Effector CD4-positive, alpha-beta T cell (primary cell): ENCODE results near the gene SMAD7.

Experiments
- DNase-seq: peaks from one replicate; pipeline ENCODE4 v3.0.0-alpha.2; 2020

The SMAD7 gene

DNA sequence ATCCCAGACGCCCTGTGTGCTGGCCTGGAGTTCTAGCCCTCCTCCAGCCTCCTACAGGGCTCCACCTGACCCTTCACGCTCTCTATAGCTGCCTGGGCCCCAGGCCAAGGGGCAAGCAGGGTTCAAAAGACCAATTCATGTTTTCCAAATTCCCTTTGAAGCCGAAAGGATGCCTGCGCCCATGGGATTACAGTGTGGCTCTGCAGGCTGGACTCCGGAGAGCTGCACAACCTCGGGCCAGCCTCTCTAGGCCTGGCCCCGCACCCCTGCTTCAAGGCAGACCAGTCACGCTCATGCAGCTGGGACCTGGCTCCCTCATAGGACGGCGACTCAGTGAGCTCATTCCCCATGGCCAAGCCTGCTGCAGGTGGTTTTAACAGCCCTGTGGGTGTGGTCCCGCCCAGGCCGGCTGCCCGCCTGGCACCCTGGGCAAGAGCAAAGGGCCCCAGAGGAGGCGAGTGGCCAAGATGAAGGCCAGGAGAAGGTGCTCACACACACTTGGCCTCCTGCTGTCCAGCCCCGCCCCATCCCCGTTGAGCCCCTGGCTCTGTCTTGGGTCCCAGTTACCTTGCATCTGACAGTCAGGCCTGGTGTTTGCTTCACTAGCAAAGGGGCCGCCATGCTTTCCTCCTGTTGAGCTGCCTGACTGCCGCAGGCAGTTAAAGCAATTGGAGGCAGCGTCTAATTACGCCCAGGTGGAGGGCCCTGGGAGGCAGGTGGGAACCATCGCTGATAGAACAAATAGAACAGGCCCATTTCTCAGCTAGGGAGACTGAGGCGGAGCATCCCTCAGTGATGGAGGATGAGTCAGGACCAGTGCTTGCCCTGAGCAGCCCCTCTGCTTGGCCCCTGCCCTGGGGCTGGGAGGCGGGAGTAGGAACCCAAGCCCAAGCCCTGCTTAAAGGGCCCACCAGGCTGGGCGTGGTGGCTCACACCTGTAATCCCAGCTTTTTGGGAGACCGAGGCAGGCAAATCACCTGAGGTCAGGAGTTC lies 56.9 kb downstream of the SMAD7 start:
- DNase-seq = no peak

DNA sequence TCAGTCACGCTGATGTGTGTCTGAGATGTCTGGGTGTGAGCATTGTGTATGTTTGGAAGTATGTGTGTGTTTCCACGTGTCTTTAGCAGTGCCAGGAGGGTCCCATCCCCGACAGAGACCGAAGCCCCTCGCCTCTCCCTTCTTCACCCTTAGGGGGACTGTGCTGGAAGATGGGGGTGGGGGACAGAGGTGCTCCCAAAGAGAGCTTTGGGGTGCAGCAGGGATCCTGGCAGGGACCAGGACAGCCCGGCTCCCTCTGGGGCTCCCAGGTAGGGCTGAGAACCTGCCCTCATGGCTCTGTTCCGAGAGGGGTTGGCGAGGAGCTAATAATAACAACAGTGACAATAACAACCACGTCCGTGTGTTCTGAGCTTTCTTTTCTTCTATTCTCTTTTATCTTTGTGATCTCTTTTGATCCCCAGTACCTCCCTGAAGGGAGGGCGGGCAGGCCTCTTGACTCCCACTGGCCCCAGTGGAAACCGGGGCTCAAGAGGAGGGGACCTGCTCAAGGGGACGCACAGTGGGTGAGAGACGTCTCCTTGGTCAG lies 57.6 kb downstream of the SMAD7 start:
- DNase-seq = no peak

DNA sequence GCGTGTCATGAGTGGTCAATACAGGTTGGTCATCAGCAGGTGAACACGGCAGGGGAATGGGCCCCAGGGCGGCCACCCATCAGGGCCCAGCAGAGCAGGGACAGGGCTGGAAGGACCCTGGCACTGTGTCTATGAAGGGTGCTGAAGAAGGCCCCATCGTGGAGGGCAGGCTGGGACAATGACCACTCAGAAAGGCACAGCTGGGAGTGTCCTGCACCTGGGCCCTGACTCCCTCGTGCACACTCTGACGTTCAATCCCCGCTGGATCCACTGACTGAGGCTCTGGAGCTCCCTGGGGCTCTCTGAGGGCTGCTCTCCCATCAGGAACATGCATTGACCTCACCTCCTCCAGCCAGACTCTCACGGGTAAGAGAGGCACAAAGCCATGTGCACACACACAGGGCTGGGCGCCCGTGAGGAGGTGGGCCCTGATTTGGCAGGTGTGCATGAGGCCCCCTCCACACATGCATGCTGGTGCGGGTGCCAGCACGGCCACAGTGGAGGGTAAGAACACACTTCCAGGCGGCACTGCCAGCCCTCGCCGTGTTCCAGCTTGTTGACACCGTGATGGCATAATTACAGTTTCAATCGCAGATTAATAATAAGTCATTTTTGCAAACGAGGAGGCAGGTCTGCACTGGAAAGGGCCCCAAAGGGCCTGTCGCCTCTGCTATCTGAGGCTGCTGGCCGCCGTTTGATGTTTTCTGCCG lies 58.5 kb downstream of the SMAD7 start:
- no peak for DNase-seq

DNA sequence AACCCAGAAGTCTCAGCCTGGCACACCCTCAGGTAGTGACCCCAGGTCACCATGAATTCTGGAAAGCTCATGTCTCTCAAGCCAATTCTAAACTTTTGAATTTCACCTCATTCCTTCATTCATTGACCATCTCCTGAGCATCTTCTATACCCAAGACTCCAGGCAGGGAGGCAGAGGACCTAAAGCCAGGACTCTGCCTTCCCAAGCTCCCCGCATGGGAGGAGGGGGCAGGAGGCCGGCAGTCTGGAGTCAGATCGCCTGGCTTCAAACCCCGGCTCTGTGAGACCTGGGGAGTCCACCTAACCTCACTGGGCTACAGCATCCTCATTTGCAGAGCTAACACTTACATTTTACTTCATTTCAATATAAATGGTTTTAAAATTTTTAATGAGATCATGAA lies 59.0 kb downstream of the SMAD7 start:
- no peak for DNase-seq

DNA sequence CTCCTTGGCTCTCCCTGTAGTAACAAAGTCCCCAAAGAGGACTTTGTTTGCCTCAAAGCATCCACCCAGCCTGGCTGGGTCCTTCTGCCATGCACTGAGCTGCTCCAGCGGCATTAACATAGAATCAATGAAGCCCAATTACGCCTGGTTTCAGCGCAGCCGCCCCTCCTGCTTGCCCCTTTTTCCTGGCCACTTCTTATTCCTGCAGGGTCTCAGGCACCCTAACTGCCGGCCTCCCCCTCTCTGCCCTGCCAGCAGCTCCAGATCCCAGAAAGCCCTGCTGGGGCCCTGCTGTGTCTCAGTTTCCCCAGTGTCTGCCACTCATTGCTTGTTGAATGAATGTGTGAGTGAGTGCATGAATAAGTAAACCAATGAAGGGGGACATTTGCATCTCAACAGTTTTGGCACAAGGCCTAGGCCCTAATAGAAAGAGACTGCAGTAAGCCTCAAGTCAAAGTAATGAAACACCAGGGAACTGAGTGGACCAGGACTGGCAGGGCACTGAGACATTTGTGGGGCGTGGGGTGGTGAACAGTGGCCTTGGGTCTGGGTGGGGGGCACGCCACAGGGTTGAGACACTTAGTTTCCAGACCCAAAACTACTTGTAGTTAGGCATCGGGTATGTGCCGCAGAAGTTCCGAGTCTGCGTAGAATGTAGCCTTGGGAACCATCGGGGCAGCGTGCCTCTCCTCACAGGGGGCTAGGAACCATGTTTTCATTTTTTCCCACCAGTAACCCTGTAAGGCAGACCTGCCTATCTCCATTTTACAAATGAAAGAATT lies 60.6 kb downstream of the SMAD7 start:
- DNase-seq = no peak

DNA sequence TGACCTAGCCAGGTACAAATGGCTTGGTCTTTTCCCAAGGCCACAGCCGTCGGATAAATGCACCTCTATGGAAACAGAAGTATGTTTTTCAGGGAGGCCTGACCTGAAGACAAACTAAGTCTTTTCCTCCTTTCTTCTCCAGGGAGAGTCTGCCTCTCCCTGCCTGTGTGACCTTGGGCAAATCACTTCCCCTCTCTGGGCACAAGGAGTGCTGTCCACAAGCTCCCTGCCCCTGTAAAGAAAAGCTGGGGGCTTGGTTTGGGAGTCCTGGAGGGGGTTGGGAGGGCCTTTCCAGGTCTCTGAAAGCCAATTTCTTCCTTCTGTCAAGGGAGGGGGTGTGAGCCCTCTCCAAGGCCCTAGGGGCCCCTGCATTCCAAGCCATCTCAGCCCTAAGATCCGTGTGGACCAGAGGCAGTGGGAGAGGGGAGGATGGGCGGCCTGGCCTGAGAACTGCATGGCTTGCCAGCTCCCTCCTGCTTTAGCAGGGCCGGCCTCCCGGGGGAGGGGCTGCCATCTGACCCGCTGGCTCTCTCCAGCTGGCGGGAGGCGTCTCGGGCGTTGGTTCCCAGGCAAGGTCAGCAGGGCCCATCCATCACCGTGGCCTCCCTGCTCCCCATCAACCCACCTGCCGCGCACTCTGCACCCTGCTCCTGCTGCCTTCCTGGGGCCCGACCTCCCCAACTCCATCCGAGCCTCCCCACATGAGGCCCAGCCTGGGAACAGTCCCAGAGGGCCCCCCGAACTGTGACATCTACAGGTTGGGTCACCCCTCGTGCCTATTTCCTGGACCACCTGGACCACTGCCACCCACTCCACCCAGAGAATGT lies 61.4 kb downstream of the SMAD7 start:
- no peak for DNase-seq

DNA sequence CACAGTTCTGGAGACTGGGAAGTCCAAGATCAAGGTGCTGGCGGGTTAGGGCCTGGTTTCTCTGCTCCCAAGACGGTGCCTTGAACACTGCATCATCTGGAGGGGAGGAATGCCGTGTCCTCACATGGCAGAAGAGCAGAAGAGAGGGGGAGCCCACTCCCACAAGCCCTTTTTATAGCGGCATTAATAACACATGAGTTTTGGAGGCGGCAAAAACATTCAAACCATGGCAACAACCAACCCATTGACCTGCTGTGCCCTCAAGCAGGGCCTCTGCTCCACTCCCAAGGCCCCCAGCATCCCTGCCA lies 62.0 kb downstream of the SMAD7 start:
- DNase-seq = no peak

DNA sequence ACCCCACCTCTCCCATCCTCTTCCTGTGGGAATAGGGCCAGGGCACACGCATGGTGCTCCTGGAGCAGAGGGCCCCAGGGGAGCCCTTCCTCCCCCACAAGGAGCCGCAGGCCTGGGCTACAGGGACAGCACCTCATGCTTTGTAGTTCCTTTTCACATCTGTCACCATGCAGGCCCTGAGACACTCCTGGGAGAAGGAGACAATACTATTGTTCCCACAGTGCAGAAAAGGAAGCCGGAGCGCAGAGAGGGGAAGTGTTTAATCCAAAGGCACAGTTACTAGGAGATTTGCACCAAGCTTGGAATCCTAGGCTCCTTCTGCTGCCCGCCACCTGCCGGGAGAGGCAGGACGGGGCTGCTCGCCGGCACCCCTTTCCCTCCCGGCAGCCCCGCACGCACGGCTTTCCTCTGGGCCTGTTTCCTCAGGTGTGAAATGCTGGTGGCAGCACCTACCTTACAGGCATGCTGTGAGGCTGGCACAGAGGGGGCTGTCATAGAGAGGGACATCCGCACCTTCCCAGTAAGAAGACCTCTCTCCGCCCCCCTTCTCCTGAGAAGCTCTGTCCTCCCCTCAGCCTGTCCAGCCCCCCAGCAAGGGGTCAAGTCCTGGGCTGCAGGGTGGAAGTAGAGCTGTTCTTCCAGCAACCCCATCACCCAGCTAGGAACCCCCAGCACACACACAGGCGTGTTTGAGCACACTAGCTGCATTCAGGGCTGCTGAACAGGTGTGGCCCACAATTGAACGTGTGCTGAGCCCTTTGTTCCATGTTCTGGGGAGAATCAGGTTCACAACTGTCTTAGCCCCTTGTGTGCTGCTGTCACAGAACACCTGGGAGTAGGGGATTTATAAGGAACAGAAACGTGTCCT lies 62.6 kb downstream of the SMAD7 start:
- DNase-seq = no peak

DNA sequence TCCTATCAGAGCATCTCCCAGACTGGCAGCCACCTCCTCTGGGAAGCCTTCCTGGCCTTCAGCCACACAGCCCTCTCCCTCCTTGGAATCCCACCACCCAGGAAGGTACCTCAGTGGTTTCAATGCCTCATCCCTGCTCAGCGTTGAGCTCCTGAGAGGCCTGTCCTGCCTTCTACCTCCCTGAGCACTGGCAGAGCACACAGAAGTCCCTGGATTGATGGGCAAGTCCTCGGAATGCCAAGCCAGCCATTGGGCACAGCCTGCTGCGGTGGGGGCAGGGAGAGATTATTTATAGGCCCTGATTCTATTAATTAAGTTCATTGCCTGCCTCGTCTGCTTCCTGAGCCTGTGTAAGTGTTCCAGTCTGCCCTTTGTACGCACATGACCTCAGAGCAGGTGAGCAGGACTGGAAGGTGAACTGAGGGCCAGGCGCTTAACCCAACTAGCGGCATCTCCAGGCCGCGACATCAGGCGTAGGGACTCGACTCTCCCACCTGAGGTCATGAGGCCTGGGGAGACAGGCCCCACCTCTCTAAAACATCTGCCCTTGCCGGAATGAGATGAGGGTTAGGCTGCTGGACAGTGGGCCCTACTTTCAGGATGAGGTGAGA lies 63.4 kb downstream of the SMAD7 start:
- no peak for DNase-seq

DNA sequence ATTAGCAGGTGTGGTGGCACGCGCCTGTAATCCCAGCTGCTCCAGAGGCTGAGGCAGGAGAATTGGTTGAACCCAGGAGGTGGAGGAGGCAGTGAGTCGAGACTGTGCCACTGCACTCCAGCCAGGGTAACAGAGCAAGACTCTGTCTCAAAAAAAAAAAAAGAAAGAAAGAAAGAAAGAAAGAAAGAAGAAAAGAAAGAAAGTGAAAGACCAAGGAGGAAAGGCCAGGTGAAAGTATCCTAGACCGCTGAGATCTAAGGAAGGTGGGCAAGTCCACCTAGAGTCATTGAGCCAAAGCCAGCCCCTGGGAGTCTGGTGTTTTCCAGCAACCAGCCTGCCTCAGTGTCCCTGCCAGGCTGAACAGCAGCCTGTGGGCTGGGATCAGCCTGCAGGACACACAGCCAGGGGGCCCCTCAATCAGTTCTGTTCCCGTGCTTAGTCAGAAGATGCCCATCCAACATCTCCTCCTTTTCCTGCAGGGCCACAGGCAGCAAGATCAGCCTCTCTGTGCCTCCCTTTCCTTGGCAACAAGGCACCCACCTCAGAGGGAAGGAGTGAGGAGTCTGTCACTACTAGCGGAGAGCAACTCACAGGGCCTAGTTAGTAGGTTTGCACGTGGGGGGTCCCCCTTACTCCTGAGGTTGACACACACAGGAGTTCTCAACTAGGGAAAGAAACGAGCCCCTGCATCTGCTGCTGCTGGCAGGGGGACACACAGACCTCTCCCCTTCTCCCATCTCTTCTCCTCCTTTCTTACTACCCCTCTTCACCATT lies 64.1 kb downstream of the SMAD7 start:
- DNase-seq = no peak

DNA sequence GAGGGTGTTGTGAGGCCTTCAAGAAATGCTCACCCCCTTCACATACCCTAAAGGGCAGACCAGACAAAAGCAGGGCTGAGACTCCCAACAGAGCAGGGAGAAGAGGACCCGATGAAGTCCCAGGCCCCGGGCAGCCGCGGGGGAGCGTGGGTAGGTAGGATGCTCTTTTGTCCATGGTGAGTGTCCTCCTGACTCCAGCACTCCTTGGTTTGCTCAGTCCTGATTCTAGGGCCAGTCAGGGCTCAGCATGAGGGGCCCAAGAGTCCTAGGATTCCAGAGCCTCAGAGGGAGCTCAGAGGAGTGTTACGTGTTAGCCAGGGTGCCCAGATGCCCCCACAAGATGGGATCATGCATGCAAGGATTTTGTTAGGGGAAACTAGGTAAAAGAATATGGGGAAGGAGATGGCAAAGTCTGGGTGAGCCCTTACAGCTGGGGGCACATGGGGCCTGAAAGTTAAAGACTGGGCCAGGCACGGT lies 64.8 kb downstream of the SMAD7 start:
- DNase-seq = no peak

DNA sequence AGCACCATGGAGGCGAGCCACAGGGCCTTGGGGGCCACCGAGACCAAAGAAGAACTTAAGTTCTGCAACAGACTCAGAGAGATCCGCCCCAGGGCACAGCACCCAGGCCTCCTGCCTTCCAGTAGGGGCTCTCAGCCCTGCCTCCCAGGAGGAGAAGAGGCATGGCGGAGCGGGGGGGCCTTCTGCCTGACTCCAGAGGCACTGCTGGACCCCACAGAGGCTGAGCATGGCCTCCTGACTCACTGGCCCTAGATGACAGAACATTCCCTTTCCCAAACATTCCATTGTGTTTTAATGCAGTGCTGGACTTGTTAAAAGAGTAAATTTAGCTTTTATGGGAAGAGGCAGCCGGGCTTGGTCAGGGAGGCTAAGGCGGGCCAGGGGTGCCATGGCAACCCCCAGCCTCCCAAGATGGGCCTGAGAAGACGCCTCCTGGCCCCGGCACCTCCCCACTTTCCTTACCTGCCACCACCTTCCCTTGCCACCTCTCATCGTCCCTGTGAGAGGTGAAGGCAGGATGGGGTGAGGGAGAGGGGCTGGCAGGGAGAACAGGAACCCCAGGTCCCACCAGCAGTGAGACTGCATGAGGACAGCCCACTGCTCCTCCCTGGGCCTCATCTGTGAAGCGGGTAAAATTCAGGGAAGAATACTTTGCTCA lies 65.4 kb downstream of the SMAD7 start:
- DNase-seq = no peak

DNA sequence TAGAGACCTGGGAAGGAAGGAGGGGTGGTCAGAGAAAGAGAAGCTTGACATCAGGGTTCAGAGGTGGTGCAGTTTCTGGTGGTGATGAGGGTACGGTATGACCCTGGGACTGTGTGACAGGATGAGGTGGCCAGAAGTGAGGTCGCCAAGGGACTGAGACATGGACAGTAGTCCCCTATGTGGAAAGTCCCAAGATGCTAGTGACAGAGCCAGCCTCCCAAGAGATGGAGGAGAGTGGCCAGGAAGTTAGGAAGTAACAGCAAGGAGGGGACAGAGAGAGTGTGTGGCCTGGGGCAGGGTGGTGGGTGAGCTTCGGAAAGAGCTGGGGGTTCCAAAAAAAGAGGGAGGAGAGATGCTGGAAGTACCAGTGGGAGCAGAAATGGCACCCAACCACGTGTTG lies 66.0 kb downstream of the SMAD7 start:
- no peak for DNase-seq

DNA sequence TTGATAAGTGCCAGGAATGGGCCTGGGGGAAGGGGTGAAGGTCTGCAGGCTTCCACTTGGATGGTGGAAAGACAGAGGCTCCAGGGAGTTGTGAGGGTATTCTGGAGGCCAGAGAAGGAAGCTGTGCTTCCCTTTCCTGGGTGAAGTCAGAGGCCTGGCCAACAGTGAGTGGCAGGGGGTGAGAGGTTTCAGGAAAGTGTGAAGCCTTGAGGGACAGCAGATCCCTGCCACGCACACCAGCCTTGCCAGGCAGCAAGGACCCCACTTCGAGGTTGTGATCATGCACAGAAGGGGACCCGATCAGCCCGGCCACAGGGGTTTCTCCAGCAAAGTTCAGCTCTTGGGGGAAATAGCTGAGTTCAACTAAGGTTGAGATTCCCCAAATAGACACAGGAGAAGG lies 66.5 kb downstream of the SMAD7 start:
- DNase-seq = no peak

DNA sequence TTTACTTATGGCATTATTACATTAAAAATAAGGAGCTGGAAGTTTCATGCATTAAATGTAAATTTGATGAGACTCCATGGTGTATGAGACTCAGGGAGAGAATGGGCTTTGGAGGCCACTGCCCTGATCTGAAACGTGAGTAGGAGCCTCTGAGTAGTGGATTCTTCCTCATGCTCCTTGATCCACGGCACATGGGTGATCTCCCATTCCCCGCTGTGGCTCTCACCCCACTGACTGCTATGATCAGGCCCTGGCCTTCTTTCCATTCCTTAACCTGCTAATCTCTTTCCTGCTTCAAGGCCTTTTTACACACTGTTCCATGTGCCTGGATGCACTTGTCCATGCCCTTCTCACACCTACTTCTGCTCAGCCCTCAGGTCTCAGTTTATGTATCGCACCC lies 68.4 kb downstream of the SMAD7 start:
- no peak for DNase-seq

DNA sequence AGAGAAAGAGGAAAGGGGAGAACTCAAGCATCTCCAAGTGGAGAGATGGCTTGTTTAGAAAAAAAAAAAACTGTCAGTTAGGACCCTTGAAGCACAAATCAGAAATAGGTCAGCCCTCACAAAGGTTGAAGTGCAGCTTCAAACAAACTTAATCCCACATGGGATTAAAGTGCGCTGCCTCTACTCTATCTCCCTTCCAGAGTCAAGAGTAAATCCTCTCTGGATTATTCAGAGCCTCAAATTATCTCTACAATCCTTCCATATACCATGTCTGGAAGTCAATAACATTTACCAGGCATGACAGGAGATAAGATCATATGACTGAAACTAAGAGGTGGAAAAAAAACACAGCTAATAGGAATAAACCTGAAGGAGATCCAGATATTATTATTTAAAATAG lies 69.8 kb downstream of the SMAD7 start:
- no peak for DNase-seq

DNA sequence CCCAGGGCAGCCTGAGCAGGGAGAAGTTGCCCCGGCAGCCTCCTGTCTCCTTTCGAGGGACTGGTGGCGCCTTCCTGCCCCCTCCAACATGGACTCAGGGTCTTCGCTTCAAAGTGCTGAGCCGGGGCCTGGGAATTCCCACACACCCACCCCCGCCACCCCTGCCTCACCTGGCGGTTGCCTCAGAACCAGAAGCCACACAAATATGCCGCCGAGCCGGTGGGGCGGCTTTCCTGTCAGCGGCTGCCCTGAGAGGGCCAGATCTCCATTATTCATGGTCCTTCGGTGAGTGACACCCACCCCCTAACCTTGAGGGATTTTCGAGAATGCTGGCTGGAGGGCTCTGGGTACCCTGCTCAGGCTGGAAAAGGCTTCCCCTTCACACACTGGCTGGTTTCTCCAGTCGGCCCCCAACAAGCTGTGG lies 71.7 kb downstream of the SMAD7 start:
- no peak for DNase-seq

DNA sequence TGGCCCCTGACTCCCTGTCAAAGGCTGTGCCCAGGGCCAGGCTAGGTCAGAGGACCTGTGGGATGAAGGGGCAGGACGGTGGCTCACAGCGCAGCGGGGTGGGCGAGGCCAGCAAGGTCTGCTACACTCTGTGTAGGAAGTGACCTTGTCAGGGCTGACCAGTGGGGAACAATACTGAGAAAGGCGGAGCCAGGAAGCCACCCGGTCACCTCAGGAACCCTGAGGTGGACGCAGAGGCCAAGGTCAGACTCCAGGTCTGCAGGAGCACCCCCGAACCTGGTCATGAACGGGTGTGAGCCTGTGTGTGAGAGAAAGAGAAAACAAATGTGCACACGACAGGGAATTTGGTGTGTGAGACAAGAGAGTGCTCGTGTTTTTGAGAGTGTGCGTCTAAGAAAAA lies 72.3 kb downstream of the SMAD7 start:
- DNase-seq = no peak

DNA sequence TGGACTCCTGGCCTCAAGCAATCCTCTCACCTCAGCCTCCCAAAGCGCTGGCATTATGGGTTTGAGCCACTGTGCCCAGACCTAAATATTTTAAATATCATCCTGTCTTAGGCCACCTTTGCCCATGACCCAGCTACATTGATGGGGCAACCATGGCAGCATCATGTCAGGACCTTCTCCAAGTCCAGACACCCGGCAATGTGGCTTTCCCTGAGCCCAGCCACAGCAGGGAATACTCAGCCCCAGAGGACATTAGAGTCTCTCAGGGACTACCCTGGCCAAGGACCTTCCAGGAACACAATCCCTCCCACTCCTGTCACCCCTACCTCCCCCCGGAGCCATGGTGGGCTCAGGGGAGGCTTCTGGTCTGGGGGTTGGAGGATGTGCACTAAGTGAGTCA lies 72.8 kb downstream of the SMAD7 start:
- no peak for DNase-seq
